ENCODE results near the gene C17orf107. TPM values are rescaled to one million over a fixed set of nuclear protein-coding genes. Genes with fewer than 3 reads are reported as not detected.

C17orf107 gene
- total and polyA plus RNA-seq, 8 donors: 1.9 to 6.9 (median 2.9) TPM

- 87 to 94% methylated on average over 23 of the region's 23 CpGs for WGBS, 2 donors
Measured at GRCh38 chr17:4892499-4893221, 6.7 kb upstream of the C17orf107 start.

GRCh38 chr17:4893272-4893671 lies 6.1 kb upstream of the C17orf107 start:
- intact Hi-C loops (cut with DNase I): loop anchor here (10.0 kb wide), 3 partner anchors 98 to 178 kb away; partner anchors contain the start of genes ARRB2 (in 1 of the 3), CXCL16 (in 1 of the 3), MED11 (in 1 of the 3) and PSMB6 (in 1 of the 3)
- Histone ChIP-seq H3K4me1 (no peaks in the 10 kb centered on the region), H3K4me3 (no peak overlapping the region), H3K27me3 (no peaks in the 10 kb centered on the region), H3K9me3 (no peaks in the 10 kb centered on the region), H3K36me3 (peaks cover 4 to 36% (median 15%) of the 10 kb centered on the region in 3 donors), H3K27ac (no peak overlapping the region)
- WGBS, 2 donors: 90 to 92% methylated on average over 18 of the region's 18 CpGs
- ATAC-seq: no peak
- peak in 2 of 6 donors; percentile 30 to 57 for DNase-seq
- no peak for FAIRE-seq
- TF ChIP-seq, protein P1, sequence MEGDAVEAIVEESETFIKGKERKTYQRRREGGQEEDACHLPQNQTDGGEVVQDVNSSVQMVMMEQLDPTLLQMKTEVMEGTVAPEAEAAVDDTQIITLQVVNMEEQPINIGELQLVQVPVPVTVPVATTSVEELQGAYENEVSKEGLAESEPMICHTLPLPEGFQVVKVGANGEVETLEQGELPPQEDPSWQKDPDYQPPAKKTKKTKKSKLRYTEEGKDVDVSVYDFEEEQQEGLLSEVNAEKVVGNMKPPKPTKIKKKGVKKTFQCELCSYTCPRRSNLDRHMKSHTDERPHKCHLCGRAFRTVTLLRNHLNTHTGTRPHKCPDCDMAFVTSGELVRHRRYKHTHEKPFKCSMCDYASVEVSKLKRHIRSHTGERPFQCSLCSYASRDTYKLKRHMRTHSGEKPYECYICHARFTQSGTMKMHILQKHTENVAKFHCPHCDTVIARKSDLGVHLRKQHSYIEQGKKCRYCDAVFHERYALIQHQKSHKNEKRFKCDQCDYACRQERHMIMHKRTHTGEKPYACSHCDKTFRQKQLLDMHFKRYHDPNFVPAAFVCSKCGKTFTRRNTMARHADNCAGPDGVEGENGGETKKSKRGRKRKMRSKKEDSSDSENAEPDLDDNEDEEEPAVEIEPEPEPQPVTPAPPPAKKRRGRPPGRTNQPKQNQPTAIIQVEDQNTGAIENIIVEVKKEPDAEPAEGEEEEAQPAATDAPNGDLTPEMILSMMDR (IDR thresholded peaks at IDR 0.05): no peak

More at GRCh38 chr17:4892499-4893221, 6.7 kb upstream of the C17orf107 start:
- Histone ChIP-seq H3K4me1 (no peaks in the 10 kb centered on the region), H3K36me3 (peaks cover 4 to 36% (median 15%) of the 10 kb centered on the region in 3 donors), H3K27me3 (no peaks in the 10 kb centered on the region), H3K4me3 (no peak overlapping the region), H3K27ac (no peak overlapping the region), H3K9me3 (no peaks in the 10 kb centered on the region)
- FAIRE-seq (no peak), DNase-seq (peak in 2 of 6 donors; percentile 33 to 66), ATAC-seq (no peak)
- TF ChIP-seq, protein P1 (IDR thresholded peaks at IDR 0.05): no peak
- intact Hi-C loops (cut with DNase I): loop anchor here (10.0 kb wide), 3 partner anchors 98 to 178 kb away; partner anchors contain the start of genes ARRB2 (in 1 of the 3), CXCL16 (in 1 of the 3), MED11 (in 1 of the 3) and PSMB6 (in 1 of the 3)

DNA sequence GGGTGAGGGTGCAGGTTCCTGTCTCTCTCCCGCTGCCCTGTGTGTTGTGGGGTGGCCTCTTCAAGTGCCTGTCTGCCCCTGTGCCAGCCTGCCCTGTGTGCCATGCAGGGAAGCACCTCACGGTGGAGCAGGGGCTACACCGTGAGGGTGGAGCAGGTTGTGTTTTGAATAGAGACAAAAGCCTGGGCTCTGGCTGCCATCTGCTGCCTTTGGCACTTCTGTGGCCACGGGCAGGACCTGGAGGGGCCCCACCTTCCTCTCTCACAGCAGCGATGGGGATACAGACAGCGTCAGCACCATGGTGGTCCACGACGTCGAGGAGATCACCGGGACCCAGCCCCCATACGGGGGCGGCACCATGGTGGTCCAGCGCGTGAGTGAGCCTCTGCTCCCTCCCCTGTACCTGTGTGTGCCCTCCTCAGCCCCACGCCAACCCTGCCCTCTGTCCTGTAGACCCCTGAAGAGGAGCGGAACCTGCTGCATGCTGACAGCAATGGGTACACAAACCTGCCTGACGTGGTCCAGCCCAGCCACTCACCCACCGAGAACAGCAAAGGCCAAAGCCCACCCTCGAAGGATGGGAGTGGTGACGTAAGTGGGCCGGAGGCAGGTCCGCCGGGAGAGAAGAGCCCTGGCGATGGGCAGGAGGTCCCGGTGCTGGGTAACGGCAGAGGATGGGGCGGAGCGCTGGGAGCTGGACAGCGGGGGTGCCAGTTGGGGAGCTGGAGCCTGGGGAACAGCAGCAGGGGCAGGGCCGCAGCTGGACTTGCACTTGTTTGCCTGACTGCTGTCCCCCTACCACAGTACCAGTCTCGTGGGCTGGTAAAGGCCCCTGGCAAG lies 5.4 kb upstream of the C17orf107 start:
- intact Hi-C loops (cut with DNase I): loop anchor here (10.0 kb wide), 3 partner anchors 99 to 179 kb away; partner anchors contain the start of genes ARRB2 (in 1 of the 3), CXCL16 (in 1 of the 3), MED11 (in 1 of the 3) and PSMB6 (in 1 of the 3)
- WGBS, 2 donors: 90 to 93% methylated on average over 31 of the region's 31 CpGs

DNA sequence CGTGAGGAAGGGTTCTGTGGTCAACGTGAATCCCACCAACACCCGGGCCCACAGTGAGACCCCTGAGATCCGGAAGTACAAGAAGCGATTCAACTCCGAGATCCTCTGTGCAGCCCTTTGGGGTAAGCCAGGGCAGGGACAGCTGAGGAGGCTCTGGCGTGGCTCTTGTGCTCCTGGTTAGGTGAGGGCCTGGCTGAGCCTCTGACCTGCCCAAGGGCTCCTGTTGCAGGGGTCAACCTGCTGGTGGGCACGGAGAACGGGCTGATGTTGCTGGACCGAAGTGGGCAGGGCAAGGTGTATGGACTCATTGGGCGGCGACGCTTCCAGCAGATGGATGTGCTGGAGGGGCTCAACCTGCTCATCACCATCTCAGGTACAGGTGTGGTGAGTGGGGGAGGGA lies 4.2 kb upstream of the C17orf107 start:
- no peaks in the 10 kb centered on the region for H3K27me3 ChIP-seq
- TF ChIP-seq, protein P1 (IDR thresholded peaks at IDR 0.05): no peak
- 92 to 97% methylated on average over 13 of the region's 13 CpGs for WGBS, 2 donors
- H3K36me3 ChIP-seq: peaks cover 4 to 36% (median 15%) of the 10 kb centered on the region in 3 donors
- no peak overlapping the region for H3K4me3 ChIP-seq
- peaks cover 0 to 4% (median under 1%) of the 10 kb centered on the region in 3 donors for H3K4me1 ChIP-seq
- H3K9me3 ChIP-seq: no peaks in the 10 kb centered on the region
- no peak for FAIRE-seq
- DNase-seq: no peak
- H3K27ac ChIP-seq: no peak overlapping the region
- ATAC-seq: no peak
- intact Hi-C loops (cut with DNase I): loop anchor here (10.0 kb wide), 3 partner anchors 100 to 180 kb away; partner anchors contain the start of genes ARRB2 (in 1 of the 3), CXCL16 (in 1 of the 3), MED11 (in 1 of the 3) and PSMB6 (in 1 of the 3)

More for the DNA sequence above, 5.4 kb upstream of the C17orf107 start:
- Histone ChIP-seq H3K27ac (no peak overlapping the region), H3K27me3 (no peaks in the 10 kb centered on the region), H3K4me1 (peaks cover 0 to 4% (median 0%) of the 10 kb centered on the region in 3 donors), H3K9me3 (no peaks in the 10 kb centered on the region), H3K4me3 (no peak overlapping the region), H3K36me3 (peaks cover 4 to 36% (median 15%) of the 10 kb centered on the region in 3 donors)
- FAIRE-seq: no peak
- no peak for ATAC-seq
- TF ChIP-seq, protein P1 (IDR thresholded peaks at IDR 0.05): no peak
- DNase-seq: peak in 3 of 6 donors; percentile 18 to 72 (median 39)
